WTC11 (cell line): ENCODE measurements around the gene RPS6KA2. TPM values are rescaled to one million over a fixed set of nuclear protein-coding genes. Genes with fewer than 3 reads are reported as not detected.

Source experiments
- ATAC-seq: fragments of 200-7000 bp; cut with Tn5 transposase; 2 replicates; pipeline ENCODE4 v1.10.0; 2021; ENCODE audit warnings: mild to moderate bottlenecking, moderate library complexity
- CTCF ChIA-PET: fragments of 300-600 bp; sonication (Branson Sonifier 250); formaldehyde crosslinking; loops from one replicate; lab custom pipeline; 2021; ENCODE audit warnings: antibody characterized with exemption; lab: Charles Lee
- POLR2A ChIA-PET: fragments of 350-600 bp; sonication (Branson Sonifier 250); formaldehyde crosslinking; loops from one replicate; lab custom pipeline; 2021; ENCODE audit warnings: antibody characterized with exemption; lab: Charles Lee
- DNase-seq: peaks from one replicate; pipeline ENCODE4 v3.0.0; 2021; ENCODE audit warnings: low spot score
- H3K27ac Mint-ChIP-seq: 2 replicates; pipeline ENCODE4 v1.8.0; 2021; ENCODE audit warnings: mixed read lengths
- H3K27me3 Mint-ChIP-seq: 2 replicates; pipeline ENCODE4 v1.8.0; 2021; ENCODE audit warnings: low read depth, mild to moderate bottlenecking, moderate library complexity, mixed read lengths
- H3K36me3 Mint-ChIP-seq: 2 replicates; pipeline ENCODE4 v1.8.0; 2021; ENCODE audit warnings: mixed read lengths
- H3K4me1 Mint-ChIP-seq: 2 replicates; pipeline ENCODE4 v1.8.0; 2022; ENCODE audit warnings: mixed read lengths
- H3K4me3 Mint-ChIP-seq: 2 replicates; pipeline ENCODE4 v1.8.0; 2021; ENCODE audit warnings: mild to moderate bottlenecking, moderate library complexity, mixed read lengths
- H3K9me3 Mint-ChIP-seq: 2 replicates; pipeline ENCODE4 v1.8.0; 2021; ENCODE audit warnings: mixed read lengths
- ESRRA ChIP-seq: sonication (generic); formaldehyde crosslinking; IDR thresholded peaks from 2 replicates; pipeline ENCODE4 v1.8.1; 2022; ENCODE audit warnings: mild to moderate bottlenecking, missing genetic modification reagents, borderline replicate concordance
- FOXJ3 ChIP-seq: sonication (generic); formaldehyde crosslinking; IDR thresholded peaks from 2 replicates; pipeline ENCODE4 v1.9.0; 2021; ENCODE audit warnings: missing genetic modification reagents, mild to moderate bottlenecking, borderline replicate concordance
- FOXK1 ChIP-seq: sonication (generic); formaldehyde crosslinking; IDR thresholded peaks from 2 replicates; pipeline ENCODE4 v1.8.0; 2022; ENCODE audit warnings: mild to moderate bottlenecking, moderate library complexity, missing genetic modification reagents
- HMGA2 ChIP-seq: fragments of 250-450 bp; sonication (Bioruptor Pico); IDR thresholded peaks from 2 replicates; pipeline ENCODE4 v1.4.0; 2021; ENCODE audit warnings: mild to moderate bottlenecking, moderate library complexity
- MXD4 ChIP-seq: fragments of 250-450 bp; sonication (Bioruptor Pico); IDR thresholded peaks from 2 replicates; pipeline ENCODE4 v1.8.0; 2021; ENCODE audit warnings: mild to moderate bottlenecking, moderate library complexity, borderline replicate concordance
- OVOL2 ChIP-seq: fragments of 250-450 bp; sonication (Bioruptor Pico); IDR thresholded peaks from 2 replicates; pipeline ENCODE4 v1.9.0; 2021; ENCODE audit warnings: mild to moderate bottlenecking, borderline replicate concordance
- SOX15 ChIP-seq: fragments of 250-450 bp; sonication (Bioruptor Pico); IDR thresholded peaks from 2 replicates; pipeline ENCODE4 v1.9.0; 2021; ENCODE audit warnings: mild to moderate bottlenecking
- TCF7 ChIP-seq: sonication (generic); formaldehyde crosslinking; IDR thresholded peaks from 2 replicates; pipeline ENCODE4 v1.8.0; 2022; ENCODE audit warnings: mild to moderate bottlenecking, low read depth, missing genetic modification reagents, moderate library complexity
- TEAD4 ChIP-seq: sonication (generic); formaldehyde crosslinking; IDR thresholded peaks from 2 replicates; pipeline ENCODE4 v1.8.0; 2022; ENCODE audit warnings: mild to moderate bottlenecking, missing genetic modification reagents
- ZNF219 ChIP-seq: sonication (generic); formaldehyde crosslinking; IDR thresholded peaks from 2 replicates; pipeline ENCODE4 v1.8.0; 2023; ENCODE audit warnings: missing genetic modification reagents, mild to moderate bottlenecking, borderline replicate concordance
- ZNF263 ChIP-seq: sonication (generic); formaldehyde crosslinking; IDR thresholded peaks from 2 replicates; pipeline ENCODE4 v1.8.1; 2022; ENCODE audit warnings: low read depth, mild to moderate bottlenecking, moderate library complexity, missing genetic modification reagents
- ZNF317 ChIP-seq: sonication (generic); formaldehyde crosslinking; IDR thresholded peaks from 2 replicates; pipeline ENCODE4 v1.8.1; 2023; ENCODE audit warnings: low read depth, mild to moderate bottlenecking, moderate library complexity, missing genetic modification reagents, borderline replicate concordance
- total RNA-seq: library from RNA; stranded (reverse); gene quantifications from 3 replicates; pipeline ENCODE4 v1.2.3, GENCODE V29; 2021
- TF ChIP-seq, protein P1 (sequence below): sonication (generic); formaldehyde crosslinking; IDR thresholded peaks from 2 replicates; pipeline ENCODE4 v1.8.0; 2022; ENCODE audit warnings: mild to moderate bottlenecking, missing genetic modification reagents
- TF ChIP-seq, protein P2 (sequence below): sonication (generic); formaldehyde crosslinking; IDR thresholded peaks from 2 replicates; pipeline ENCODE4 v1.8.0; 2022; ENCODE audit warnings: mild to moderate bottlenecking, missing genetic modification reagents
- TF ChIP-seq, protein P3 (sequence below): sonication (generic); formaldehyde crosslinking; IDR thresholded peaks from 2 replicates; pipeline ENCODE4 v1.8.0; 2023; ENCODE audit warnings: missing genetic modification reagents, mild to moderate bottlenecking, borderline replicate concordance
- TF ChIP-seq, protein P4 (sequence below): sonication (generic); formaldehyde crosslinking; IDR thresholded peaks from 2 replicates; pipeline ENCODE4 v1.8.1; 2022; ENCODE audit warnings: low read depth, missing genetic modification reagents, borderline replicate concordance
- TF ChIP-seq, protein P5 (sequence below): sonication (generic); formaldehyde crosslinking; IDR thresholded peaks from 2 replicates; pipeline ENCODE4 v1.8.0; 2023; ENCODE audit warnings: missing genetic modification reagents

Gene RPS6KA2
- total RNA-seq, 1 experiment from 2014 or later, result 24.2 TPM

DNA sequence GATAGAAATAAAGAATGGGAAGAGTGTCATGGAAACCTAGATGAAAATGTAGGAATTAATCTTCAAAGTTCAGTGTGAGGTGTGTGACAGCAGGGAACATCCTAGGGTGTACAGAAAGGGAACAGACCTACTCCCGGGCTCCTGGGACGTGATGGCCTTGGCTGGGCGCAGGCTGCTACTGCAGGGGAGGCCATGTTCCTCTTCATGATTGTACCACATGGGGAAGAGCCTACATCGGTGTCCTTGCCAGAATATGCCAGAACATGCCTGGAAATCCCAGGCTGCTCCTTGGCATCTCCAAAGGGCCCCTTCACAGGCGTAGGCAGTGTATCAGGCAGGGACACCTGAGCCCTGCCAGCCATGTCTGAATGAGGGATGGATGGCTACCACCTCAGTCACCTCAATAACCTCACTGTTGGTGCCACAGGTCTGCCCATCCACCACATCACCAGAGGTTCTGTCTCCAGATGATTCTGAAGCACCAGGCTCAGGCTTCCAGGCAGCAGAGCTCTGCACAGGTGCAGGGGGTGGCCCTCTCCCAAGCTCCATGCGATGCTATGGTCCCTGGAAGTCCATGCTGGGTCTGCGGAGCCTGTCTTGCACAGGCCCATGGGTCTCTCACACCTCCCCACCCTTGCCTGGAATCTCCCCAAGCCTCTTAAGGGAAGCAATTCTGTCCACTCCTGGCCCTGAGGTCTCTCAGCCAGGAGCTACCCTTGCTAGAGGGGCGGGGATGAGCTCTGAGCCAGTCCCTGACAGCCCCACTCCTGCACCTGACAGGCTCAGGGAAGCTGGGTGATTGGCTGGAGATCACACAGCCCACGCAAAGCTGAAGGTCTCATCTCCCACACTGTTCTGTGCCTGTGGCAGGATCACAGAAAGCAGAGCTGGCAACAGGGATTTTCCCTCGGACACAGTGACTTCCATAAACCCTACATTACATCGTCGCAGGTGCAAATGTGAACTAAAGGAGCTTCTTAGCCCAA is 60.7 kb downstream of the RPS6KA2 start:
- ChIA-PET CTCF (no interaction called here), POLR2A (interaction anchor here (2.0 kb wide), 1 partner anchor 61 kb away, joined by 6 read pairs; the partner anchor contains the start of gene RPS6KA2)
- Mint-ChIP-seq H3K27ac (no peak overlapping the region; the same call in 1 of the 2 replicates), H3K4me1 (peaks cover 42% of the 10 kb centered on the region), H3K4me3 (no peak overlapping the region), H3K27me3 (no peaks in the 10 kb centered on the region), H3K9me3 (no peaks in the 10 kb centered on the region), H3K36me3 (no peaks in the 10 kb centered on the region)
- DNase-seq (no peak), ATAC-seq (no peak)
- TF ChIP-seq MXD4 (CRISPR knock-in tag) (no peak), ZNF219 (CRISPR knock-in tag) (no peak), HMGA2 (CRISPR knock-in tag) (no peak), ZNF263 (no peak), ZNF317 (no peak), TCF7 (CRISPR knock-in tag) (no peak), FOXK1 (CRISPR knock-in tag) (no peak), ESRRA (CRISPR knock-in tag) (no peak), FOXJ3 (CRISPR knock-in tag) (no peak), SOX15 (no peak), OVOL2 (CRISPR knock-in tag) (no peak), TEAD4 (CRISPR knock-in tag) (no peak)
- TF ChIP-seq, protein P1, sequence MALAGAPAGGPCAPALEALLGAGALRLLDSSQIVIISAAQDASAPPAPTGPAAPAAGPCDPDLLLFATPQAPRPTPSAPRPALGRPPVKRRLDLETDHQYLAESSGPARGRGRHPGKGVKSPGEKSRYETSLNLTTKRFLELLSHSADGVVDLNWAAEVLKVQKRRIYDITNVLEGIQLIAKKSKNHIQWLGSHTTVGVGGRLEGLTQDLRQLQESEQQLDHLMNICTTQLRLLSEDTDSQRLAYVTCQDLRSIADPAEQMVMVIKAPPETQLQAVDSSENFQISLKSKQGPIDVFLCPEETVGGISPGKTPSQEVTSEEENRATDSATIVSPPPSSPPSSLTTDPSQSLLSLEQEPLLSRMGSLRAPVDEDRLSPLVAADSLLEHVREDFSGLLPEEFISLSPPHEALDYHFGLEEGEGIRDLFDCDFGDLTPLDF (CRISPR knock-in tag), result no peak
- TF ChIP-seq, protein P2, sequence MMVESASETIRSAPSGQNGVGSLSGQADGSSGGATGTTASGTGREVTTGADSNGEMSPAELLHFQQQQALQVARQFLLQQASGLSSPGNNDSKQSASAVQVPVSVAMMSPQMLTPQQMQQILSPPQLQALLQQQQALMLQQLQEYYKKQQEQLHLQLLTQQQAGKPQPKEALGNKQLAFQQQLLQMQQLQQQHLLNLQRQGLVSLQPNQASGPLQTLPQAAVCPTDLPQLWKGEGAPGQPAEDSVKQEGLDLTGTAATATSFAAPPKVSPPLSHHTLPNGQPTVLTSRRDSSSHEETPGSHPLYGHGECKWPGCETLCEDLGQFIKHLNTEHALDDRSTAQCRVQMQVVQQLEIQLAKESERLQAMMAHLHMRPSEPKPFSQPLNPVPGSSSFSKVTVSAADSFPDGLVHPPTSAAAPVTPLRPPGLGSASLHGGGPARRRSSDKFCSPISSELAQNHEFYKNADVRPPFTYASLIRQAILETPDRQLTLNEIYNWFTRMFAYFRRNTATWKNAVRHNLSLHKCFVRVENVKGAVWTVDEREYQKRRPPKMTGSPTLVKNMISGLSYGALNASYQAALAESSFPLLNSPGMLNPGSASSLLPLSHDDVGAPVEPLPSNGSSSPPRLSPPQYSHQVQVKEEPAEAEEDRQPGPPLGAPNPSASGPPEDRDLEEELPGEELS (CRISPR knock-in tag), result no peak
- TF ChIP-seq, protein P3, sequence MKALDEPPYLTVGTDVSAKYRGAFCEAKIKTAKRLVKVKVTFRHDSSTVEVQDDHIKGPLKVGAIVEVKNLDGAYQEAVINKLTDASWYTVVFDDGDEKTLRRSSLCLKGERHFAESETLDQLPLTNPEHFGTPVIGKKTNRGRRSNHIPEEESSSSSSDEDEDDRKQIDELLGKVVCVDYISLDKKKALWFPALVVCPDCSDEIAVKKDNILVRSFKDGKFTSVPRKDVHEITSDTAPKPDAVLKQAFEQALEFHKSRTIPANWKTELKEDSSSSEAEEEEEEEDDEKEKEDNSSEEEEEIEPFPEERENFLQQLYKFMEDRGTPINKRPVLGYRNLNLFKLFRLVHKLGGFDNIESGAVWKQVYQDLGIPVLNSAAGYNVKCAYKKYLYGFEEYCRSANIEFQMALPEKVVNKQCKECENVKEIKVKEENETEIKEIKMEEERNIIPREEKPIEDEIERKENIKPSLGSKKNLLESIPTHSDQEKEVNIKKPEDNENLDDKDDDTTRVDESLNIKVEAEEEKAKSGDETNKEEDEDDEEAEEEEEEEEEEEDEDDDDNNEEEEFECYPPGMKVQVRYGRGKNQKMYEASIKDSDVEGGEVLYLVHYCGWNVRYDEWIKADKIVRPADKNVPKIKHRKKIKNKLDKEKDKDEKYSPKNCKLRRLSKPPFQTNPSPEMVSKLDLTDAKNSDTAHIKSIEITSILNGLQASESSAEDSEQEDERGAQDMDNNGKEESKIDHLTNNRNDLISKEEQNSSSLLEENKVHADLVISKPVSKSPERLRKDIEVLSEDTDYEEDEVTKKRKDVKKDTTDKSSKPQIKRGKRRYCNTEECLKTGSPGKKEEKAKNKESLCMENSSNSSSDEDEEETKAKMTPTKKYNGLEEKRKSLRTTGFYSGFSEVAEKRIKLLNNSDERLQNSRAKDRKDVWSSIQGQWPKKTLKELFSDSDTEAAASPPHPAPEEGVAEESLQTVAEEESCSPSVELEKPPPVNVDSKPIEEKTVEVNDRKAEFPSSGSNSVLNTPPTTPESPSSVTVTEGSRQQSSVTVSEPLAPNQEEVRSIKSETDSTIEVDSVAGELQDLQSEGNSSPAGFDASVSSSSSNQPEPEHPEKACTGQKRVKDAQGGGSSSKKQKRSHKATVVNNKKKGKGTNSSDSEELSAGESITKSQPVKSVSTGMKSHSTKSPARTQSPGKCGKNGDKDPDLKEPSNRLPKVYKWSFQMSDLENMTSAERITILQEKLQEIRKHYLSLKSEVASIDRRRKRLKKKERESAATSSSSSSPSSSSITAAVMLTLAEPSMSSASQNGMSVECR (CRISPR knock-in tag), result no peak
- TF ChIP-seq, protein P4, sequence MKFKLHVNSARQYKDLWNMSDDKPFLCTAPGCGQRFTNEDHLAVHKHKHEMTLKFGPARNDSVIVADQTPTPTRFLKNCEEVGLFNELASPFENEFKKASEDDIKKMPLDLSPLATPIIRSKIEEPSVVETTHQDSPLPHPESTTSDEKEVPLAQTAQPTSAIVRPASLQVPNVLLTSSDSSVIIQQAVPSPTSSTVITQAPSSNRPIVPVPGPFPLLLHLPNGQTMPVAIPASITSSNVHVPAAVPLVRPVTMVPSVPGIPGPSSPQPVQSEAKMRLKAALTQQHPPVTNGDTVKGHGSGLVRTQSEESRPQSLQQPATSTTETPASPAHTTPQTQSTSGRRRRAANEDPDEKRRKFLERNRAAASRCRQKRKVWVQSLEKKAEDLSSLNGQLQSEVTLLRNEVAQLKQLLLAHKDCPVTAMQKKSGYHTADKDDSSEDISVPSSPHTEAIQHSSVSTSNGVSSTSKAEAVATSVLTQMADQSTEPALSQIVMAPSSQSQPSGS, result no peak
- TF ChIP-seq, protein P5, sequence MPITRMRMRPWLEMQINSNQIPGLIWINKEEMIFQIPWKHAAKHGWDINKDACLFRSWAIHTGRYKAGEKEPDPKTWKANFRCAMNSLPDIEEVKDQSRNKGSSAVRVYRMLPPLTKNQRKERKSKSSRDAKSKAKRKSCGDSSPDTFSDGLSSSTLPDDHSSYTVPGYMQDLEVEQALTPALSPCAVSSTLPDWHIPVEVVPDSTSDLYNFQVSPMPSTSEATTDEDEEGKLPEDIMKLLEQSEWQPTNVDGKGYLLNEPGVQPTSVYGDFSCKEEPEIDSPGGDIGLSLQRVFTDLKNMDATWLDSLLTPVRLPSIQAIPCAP (CRISPR knock-in tag), result no peak
